K562 (cell line): Measurements from ENCODE around the gene NADSYN1.

ENCODE experiments used
- ARID2 ChIP-seq: fragments of 450-650 bp; IDR thresholded peaks from 2 replicates; pipeline ENCODE4 v1.6.1; 2017; ENCODE audit warnings: antibody characterized with exemption, mild to moderate bottlenecking
- EZH2 ChIP-seq: IDR thresholded peaks from 2 replicates; pipeline ENCODE4 v1.6.1; 2012; ENCODE audit warnings: low read depth, mild to moderate bottlenecking, inconsistent platforms, low read length, borderline replicate concordance
- KAT7 ChIP-seq: sonication (generic); formaldehyde crosslinking; IDR thresholded peaks from 2 replicates; pipeline ENCODE4 v1.8.0; 2022; ENCODE audit warnings: missing genetic modification reagents, mild to moderate bottlenecking, borderline replicate concordance
- PREB ChIP-seq: sonication (generic); formaldehyde crosslinking; IDR thresholded peaks from 2 replicates; pipeline ENCODE4 v1.8.1; 2023; ENCODE audit warnings: mild to moderate bottlenecking, missing genetic modification reagents
- RFX1 ChIP-seq: fragments of 450-650 bp; IDR thresholded peaks from 2 replicates; pipeline ENCODE4 v1.6.1; 2016; ENCODE audit warnings: mild to moderate bottlenecking, moderate library complexity
- SAP30 ChIP-seq: fragments of 200-600 bp; sonication (generic); IDR thresholded peaks from 2 replicates; pipeline ENCODE4 v1.6.1; 2012; ENCODE audit warnings: borderline replicate concordance, low read depth, mild to moderate bottlenecking, moderate library complexity, low read length, control low read depth, inconsistent platforms; ENCODE audit not compliant: insufficient read depth, poor library complexity, severe bottlenecking
- TCF7L2 ChIP-seq: fragments of 150-350 bp; IDR thresholded peaks from 2 replicates; pipeline ENCODE4 v1.6.1; 2016; ENCODE audit warnings: low read depth, mild to moderate bottlenecking, low read length, moderate library complexity
- ZBTB11 ChIP-seq, 3 experiments: fragments of 200-800 bp in 1 of 3; fragments of 250-450 bp in 1 of 3; fragments of 450-650 bp in 1 of 3; sonication (Bioruptor Pico) in 1 of 3; sonication (Bioruptor generic) in 1 of 3; formaldehyde crosslinking in 1 of 3; IDR thresholded peaks; 2 replicates each; pipeline versions ENCODE4 v1.6.1 to v1.8.0; 2016 to 2022; ENCODE audit warnings: mild to moderate bottlenecking in 2 of 3, missing genetic modification characterization in 2 of 3, missing compliant biosample characterization in 1 of 3, moderate library complexity in 1 of 3
- ZBTB17 ChIP-seq: fragments of 450-650 bp; formaldehyde crosslinking; IDR thresholded peaks from 2 replicates; pipeline ENCODE4 v1.4.0; 2020; ENCODE audit warnings: mild to moderate bottlenecking
- ZNF253 ChIP-seq: fragments of 250-450 bp; sonication (Bioruptor Pico); conservative IDR thresholded peaks from 2 replicates; pipeline ENCODE4 v1.6.1; 2021; ENCODE audit warnings: mild to moderate bottlenecking
- ZNF444 ChIP-seq: fragments of 250-450 bp; sonication (Bioruptor Pico); IDR thresholded peaks from 2 replicates; pipeline ENCODE4 v1.4.0; 2020; ENCODE audit warnings: mild to moderate bottlenecking, moderate library complexity

GRCh38 chr11:71449596-71449995 lies 3.4 kb upstream of the NADSYN1 start:
- TF ChIP-seq EZH2 (no peak), TCF7L2 (no peak), ZBTB17 (CRISPR knock-in tag) (no peak), SAP30 (no peak), ZNF444 (CRISPR knock-in tag) (no peak), PREB (CRISPR knock-in tag) (no peak), ZNF253 (CRISPR knock-in tag) (no peak), KAT7 (CRISPR knock-in tag) (no peak), RFX1 (no peak), ZBTB11 (CRISPR knock-in tag; IDR thresholded peaks at IDR 0.05) (no peak), ARID2 (no peak)
